Small intestine (tissue), 7 donors: Measurements from ENCODE around the gene KIF16B. TPM values are rescaled to one million over a fixed set of nuclear protein-coding genes. Genes with fewer than 3 reads are reported as not detected.

Experiments used
- DNase-seq, 2 donors: peaks; one replicate each; pipeline versions ENCODE4 v3.0.0 to v3.0.0-alpha.2; 2013
- FAIRE-seq: peaks from 2 replicates; lab custom pipeline; 2012; peaks lifted over from hg19 to GRCh38; lab: Jason Lieb, UNC
- H3K27ac ChIP-seq, 3 donors: one replicate each; pipeline ENCODE4 v1.5.1; 2013; ENCODE audit warnings: low read length in 2 of 3, mild to moderate bottlenecking in 2 of 3, control low read depth in 1 of 3, inconsistent platforms in 1 of 3, low read depth in 1 of 3, moderate library complexity in 1 of 3
- H3K27me3 ChIP-seq, 3 donors: one replicate each; pipeline ENCODE4 v1.6.1; 2013; ENCODE audit warnings: low read length in 3 of 3, inconsistent platforms in 1 of 3; ENCODE audit not compliant: control insufficient read depth in 3 of 3, insufficient read depth in 3 of 3
- H3K36me3 ChIP-seq, 3 donors: one replicate each; pipeline ENCODE4 v1.6.1; 2013; ENCODE audit warnings: low read length in 3 of 3, inconsistent platforms in 1 of 3, low read depth in 1 of 3, mild to moderate bottlenecking in 1 of 3, moderate library complexity in 1 of 3; ENCODE audit not compliant: control insufficient read depth in 3 of 3, insufficient read depth in 2 of 3
- H3K4me1 ChIP-seq, 3 donors: one replicate each; pipeline ENCODE4 v1.6.1; 2013; ENCODE audit warnings: low read length in 2 of 3, inconsistent platforms in 1 of 3, low read depth in 1 of 3, mild to moderate bottlenecking in 1 of 3, moderate library complexity in 1 of 3; ENCODE audit not compliant: control insufficient read depth in 3 of 3, insufficient read depth in 2 of 3
- H3K4me3 ChIP-seq, 3 donors: one replicate each; pipeline ENCODE4 v1.5.1; 2013; ENCODE audit warnings: low read length in 3 of 3, control low read depth in 1 of 3, inconsistent platforms in 1 of 3, low read depth in 1 of 3, mild to moderate bottlenecking in 1 of 3, moderate library complexity in 1 of 3
- H3K9me3 ChIP-seq, 2 donors: one replicate each; pipeline ENCODE4 v1.6.1; 2013; ENCODE audit warnings: low read depth in 1 of 2, low read length in 1 of 2; ENCODE audit not compliant: control insufficient read depth in 2 of 2, insufficient read depth in 1 of 2
- WGBS, 3 donors: extraction: QIAGEN DNeasy Blood & Tissue Kit; methylation state at CpG; one replicate each; pipeline ENCODE4 v1.1.7; 2013; 5-methylcytosine and 5-hydroxymethylcytosine counted together
- polyA plus RNA-seq, 4 donors: library from polyadenylated mRNA; stranded (reverse) in 3 of 4; unstranded in 1 of 4; fragments of 200-250 nt in 3 of 4; fragments of 120-200 nt in 1 of 4; gene quantifications; one replicate each; pipeline versions ENCODE4 v1.2.1 to v1.2.3, GENCODE V29; 2013
- donor health status: healthy with polysubstance abuse.
- donor health status: control.
- donor health status: control.
- donor health status: Bipolar disorder and iron deficiency.
- donor health status: healthy.

KIF16B gene
- polyA plus RNA-seq, 4 donors, result 12.4 to 46.7 (median 28.0) TPM

DNA sequence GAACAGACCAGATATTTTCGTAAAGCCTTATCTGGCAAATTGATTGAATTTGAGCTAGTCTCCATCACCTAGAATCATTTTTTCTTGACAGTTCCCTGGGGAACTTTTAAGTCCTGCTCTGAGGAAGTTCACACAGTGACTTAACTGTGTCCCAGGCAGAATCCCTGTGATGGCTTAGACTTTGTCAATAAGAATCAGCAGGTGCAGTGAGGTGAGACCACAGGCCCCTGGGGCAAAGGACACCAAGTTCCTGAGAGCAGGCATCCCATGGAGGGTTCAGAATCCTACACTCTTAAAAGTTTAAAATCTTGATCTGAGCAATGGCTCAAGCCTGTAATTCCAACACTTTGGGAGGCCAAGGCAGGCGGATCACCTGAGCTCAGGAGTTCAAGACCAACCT lies 13.0 kb downstream of the KIF16B start:
- Histone ChIP-seq H3K27ac (no peak overlapping the region), H3K36me3 (peaks cover 0 to 3% (median 0%) of the 10 kb centered on the region in 3 donors), H3K4me3 (no peak overlapping the region), H3K27me3 (no peaks in the 10 kb centered on the region), H3K4me1 (peaks cover 0 to 2% (median 0%) of the 10 kb centered on the region in 3 donors), H3K9me3 (peaks cover 0 to 3% of the 10 kb centered on the region in 2 donors)
- DNase-seq, result no peak
- 92 to 96% (median 93%) methylated on average over 2 of the region's 2 CpGs for WGBS, 3 donors
- no peak for FAIRE-seq

DNA sequence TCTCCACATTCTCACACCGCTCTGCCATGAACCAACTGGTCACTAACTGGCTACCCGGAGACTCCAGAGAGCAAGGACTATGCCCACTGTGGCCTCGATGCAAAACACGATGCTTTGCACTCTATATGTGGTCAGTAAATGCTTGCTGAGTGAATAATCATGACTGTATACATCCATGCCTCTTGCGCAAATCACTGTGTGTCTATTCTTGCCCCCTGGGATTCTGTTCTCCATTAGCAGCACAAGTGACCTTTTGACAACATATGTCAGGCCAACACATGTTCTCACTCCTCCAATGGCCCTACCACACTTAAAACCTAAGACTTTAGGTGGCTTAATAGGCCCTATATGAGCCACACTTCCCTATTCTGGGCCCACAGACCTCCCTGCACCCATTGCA lies 16.9 kb downstream of the KIF16B start:
- DNase-seq, result no peak
- peaks cover 0 to 12% (median 2%) of the 10 kb centered on the region in 3 donors for H3K36me3 ChIP-seq
- WGBS, 3 donors, result 92 to 96% (median 93%) methylated on average over 5 of the region's 5 CpGs
- H3K27me3 ChIP-seq, result no peaks in the 10 kb centered on the region
- H3K4me1 ChIP-seq, result peaks cover 0 to 2% (median 0%) of the 10 kb centered on the region in 3 donors
- FAIRE-seq, result no peak
- peaks cover 0 to 6% of the 10 kb centered on the region in 2 donors for H3K9me3 ChIP-seq
- H3K27ac ChIP-seq, result no peak overlapping the region
- no peak overlapping the region for H3K4me3 ChIP-seq

DNA sequence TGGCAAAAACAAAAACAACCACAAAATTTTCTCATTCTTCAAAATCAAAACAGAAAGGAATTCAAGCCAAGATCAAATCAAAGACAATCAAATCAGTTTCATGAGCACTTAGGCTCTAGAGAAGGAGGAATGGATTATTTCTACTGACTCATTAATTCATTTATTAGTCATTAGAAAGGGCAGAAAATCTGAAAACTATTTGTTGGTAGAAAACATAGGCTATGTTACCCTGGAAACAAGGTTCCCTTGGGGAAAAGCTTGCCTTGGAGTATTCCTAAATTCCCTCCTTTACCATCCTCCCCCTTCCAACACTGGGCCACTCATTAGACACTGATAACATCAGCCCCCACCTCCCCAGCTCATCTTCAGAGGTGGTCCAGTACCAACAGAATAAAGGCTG lies 17.5 kb downstream of the KIF16B start:
- H3K9me3 ChIP-seq, result peaks cover 0 to 6% of the 10 kb centered on the region in 2 donors
- peaks cover 0 to 12% (median 3%) of the 10 kb centered on the region in 3 donors for H3K36me3 ChIP-seq
- DNase-seq (no peak), FAIRE-seq (no peak)
- H3K27me3 ChIP-seq, result no peaks in the 10 kb centered on the region
- H3K4me3 ChIP-seq, result no peak overlapping the region
- no peak overlapping the region for H3K27ac ChIP-seq
- peaks cover 0 to 2% (median 0%) of the 10 kb centered on the region in 3 donors for H3K4me1 ChIP-seq

DNA sequence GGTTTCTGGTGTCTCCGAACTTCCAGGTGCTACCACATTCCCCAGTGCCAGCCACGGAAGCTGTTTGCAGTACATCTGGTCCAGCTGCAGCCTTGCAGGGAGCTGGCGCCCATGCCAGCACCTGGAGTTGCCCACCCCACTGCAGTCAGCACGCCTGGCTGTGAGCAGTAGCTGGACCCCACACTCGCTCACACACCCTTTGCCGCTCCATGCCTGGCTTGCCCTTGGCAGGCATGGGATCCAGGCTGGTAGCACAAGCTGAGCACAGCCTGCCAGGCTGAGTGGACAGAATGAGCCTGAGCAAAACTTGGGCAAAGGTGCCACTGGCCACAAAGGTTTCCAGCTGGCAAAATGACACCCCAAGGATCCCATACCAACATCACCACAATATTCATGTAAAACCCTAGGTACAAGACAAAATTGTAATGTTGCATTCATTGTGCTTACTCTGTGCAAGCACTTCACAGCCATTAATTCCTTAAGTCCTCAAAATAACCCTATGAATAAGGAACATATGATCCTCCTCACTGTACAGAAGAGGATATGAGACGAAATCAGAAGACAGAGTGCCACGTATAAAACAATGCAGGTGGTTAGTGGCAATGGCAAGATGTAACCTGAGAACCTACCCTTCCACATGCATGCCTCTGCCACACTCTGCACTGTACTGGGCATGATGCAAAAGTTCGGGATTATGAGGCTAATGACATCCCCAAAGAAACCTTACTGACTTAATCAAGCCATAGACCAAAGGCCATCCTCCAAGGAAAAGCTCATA lies 18.3 kb downstream of the KIF16B start:
- WGBS, 3 donors, result 83 to 85% (median 84%) methylated on average over 9 of the region's 9 CpGs
- Histone ChIP-seq H3K4me1 (peaks cover 0 to 2% (median 0%) of the 10 kb centered on the region in 3 donors), H3K27ac (no peak overlapping the region), H3K36me3 (peaks cover 0 to 9% (median 3%) of the 10 kb centered on the region in 3 donors), H3K9me3 (peaks cover 0 to 6% of the 10 kb centered on the region in 2 donors), H3K27me3 (no peaks in the 10 kb centered on the region), H3K4me3 (no peak overlapping the region)
- FAIRE-seq (no peak), DNase-seq (no peak)

DNA sequence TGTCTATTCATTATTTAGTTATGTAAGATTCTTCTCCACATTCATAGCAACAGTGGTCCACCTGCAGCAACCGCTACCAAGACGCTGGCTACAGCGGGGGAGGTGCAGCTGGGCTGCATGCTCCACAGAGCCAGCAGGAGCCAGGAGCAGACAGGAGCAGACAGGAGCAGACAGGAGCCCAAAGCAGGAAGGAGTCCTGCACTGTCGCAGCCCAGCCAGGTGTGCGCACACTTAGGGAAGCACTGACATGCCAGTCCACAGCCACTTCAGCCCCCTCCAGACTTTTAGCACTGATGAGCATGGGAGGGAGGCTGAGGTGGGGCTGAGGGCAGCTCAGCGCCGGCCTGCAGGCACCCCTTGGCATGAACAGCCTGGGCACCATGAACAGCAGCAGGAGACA lies 19.6 kb downstream of the KIF16B start:
- DNase-seq (no peak), FAIRE-seq (no peak)
- H3K27ac ChIP-seq, result no peak overlapping the region
- H3K9me3 ChIP-seq, result peaks cover 0 to 6% of the 10 kb centered on the region in 2 donors
- no peaks in the 10 kb centered on the region for H3K27me3 ChIP-seq
- peaks cover 0 to 9% (median 3%) of the 10 kb centered on the region in 3 donors for H3K36me3 ChIP-seq
- WGBS, 3 donors, result 81 to 87% (median 83%) methylated on average over 7 of the region's 7 CpGs
- no peak overlapping the region for H3K4me3 ChIP-seq
- H3K4me1 ChIP-seq, result peaks cover 0 to 2% (median 0%) of the 10 kb centered on the region in 3 donors

DNA sequence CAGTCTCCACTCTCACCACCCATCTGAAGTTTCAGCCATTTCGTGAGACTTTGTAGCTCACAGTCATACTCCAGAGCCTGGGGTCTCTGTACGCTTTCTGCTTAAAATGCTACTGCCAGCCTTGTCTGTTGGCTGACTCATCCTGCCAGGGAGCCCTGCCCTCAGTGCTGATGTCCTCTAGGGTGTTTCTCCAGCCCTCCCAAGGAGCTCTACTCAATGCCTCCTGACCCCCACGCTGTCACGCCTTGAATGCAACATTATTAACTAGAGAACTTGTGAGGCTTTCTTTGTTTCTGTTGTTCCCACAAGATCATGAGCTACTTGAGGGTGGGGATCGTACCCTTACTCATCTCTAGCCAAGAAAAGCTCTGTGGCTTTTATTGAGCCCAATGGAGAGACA lies 20.1 kb downstream of the KIF16B start:
- H3K9me3 ChIP-seq, result peaks cover 0 to 6% of the 10 kb centered on the region in 2 donors
- H3K36me3 ChIP-seq, result peaks cover 0 to 9% (median 3%) of the 10 kb centered on the region in 3 donors
- 92 to 96% (median 93%) methylated on average over 5 of the region's 5 CpGs for WGBS, 3 donors
- DNase-seq (no peak), FAIRE-seq (no peak)
- no peaks in the 10 kb centered on the region for H3K27me3 ChIP-seq
- no peak overlapping the region for H3K27ac ChIP-seq
- H3K4me3 ChIP-seq, result no peak overlapping the region
- H3K4me1 ChIP-seq, result peaks cover 0 to 2% (median 0%) of the 10 kb centered on the region in 3 donors

DNA sequence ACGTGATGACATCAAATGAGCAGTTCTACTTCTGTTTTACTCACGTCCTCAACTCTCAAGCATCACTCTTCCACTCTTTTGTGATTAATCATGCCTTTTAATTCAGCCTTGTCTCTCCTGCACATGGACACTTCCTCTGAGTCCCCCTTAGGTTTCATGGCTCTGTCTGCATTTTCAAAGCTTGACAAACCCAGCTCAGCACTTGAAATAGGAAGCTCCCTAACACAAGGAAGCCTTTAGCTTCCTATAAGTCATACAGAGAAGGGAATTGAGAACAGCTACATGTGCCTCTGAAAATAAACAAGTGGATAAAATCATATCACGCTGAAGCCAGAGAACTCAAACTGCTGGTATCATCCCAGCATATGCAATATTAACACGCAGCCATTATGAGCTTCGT lies 21.2 kb downstream of the KIF16B start:
- 74 to 83% (median 76%) methylated on average over 5 of the region's 5 CpGs for WGBS, 3 donors
- Histone ChIP-seq H3K4me3 (no peak overlapping the region), H3K9me3 (peaks cover 0 to 6% of the 10 kb centered on the region in 2 donors), H3K4me1 (peaks cover 0 to 2% (median 0%) of the 10 kb centered on the region in 3 donors), H3K27me3 (no peaks in the 10 kb centered on the region), H3K27ac (no peak overlapping the region), H3K36me3 (peaks cover 0 to 9% (median 3%) of the 10 kb centered on the region in 3 donors)
- FAIRE-seq, result no peak
- no peak for DNase-seq

DNA sequence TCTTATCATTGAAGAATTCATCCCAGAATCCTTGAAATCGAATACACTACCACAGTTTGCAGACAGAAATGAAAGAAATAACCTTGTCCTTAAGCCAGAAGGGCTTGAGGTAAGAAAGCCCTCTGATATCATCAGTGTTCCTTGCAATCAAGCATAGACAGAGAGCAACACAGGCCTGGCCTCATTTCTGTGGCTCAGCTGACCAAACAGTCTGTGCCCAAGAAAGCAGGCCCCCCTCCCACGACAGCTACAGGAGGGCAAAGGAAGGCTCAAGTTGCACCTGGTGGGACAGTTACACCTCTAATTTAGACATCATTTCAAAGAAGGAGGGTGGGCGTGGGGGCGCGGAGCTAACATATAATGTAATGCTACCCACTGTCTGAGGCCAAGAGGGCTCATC lies 21.6 kb downstream of the KIF16B start:
- FAIRE-seq (no peak), DNase-seq (no peak)
- Histone ChIP-seq H3K27me3 (no peaks in the 10 kb centered on the region), H3K36me3 (peaks cover 0 to 9% (median 3%) of the 10 kb centered on the region in 3 donors), H3K27ac (no peak overlapping the region), H3K4me1 (peaks cover 0 to 2% (median 0%) of the 10 kb centered on the region in 3 donors), H3K4me3 (no peak overlapping the region), H3K9me3 (peaks cover 0 to 6% of the 10 kb centered on the region in 2 donors)
- 77 to 89% (median 81%) methylated on average over 5 of the region's 5 CpGs for WGBS, 3 donors
